ENCODE results near the gene C6orf136. TPM values are rescaled to one million over a fixed set of nuclear protein-coding genes. Genes with fewer than 3 reads are reported as not detected.

C6orf136 gene
- total RNA-seq, 1 donor from 2014 or later: 18.8 TPM

- peak overlapping the region; percentile 84 for H3K27ac Mint-ChIP-seq
- H3K27me3 Mint-ChIP-seq: no peaks in the 10 kb centered on the region
- TF ChIP-seq, protein P1, sequence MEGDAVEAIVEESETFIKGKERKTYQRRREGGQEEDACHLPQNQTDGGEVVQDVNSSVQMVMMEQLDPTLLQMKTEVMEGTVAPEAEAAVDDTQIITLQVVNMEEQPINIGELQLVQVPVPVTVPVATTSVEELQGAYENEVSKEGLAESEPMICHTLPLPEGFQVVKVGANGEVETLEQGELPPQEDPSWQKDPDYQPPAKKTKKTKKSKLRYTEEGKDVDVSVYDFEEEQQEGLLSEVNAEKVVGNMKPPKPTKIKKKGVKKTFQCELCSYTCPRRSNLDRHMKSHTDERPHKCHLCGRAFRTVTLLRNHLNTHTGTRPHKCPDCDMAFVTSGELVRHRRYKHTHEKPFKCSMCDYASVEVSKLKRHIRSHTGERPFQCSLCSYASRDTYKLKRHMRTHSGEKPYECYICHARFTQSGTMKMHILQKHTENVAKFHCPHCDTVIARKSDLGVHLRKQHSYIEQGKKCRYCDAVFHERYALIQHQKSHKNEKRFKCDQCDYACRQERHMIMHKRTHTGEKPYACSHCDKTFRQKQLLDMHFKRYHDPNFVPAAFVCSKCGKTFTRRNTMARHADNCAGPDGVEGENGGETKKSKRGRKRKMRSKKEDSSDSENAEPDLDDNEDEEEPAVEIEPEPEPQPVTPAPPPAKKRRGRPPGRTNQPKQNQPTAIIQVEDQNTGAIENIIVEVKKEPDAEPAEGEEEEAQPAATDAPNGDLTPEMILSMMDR (IDR thresholded peaks at IDR 0.05; ENCODE audit: unreplicated experiment): peak; percentile 31
- H3K4me1 Mint-ChIP-seq (ENCODE audit: low read depth): peaks cover 6% of the 10 kb centered on the region
- H3K4me3 Mint-ChIP-seq (ENCODE audit: low read depth): peak overlapping the region; percentile 89
- DNase-seq (ENCODE audit: low spot score, unreplicated experiment): no peak
- no peaks in the 10 kb centered on the region for H3K9me3 Mint-ChIP-seq (ENCODE audit: low read depth)
- H3K36me3 Mint-ChIP-seq (ENCODE audit: insufficient read depth): peaks cover 9% of the 10 kb centered on the region
Measured at GRCh38 chr6:30670760-30671527, 24.0 kb downstream of the C6orf136 start.

GRCh38 chr6:30672445-30673253, 25.7 kb downstream of the C6orf136 start, which contains the start of gene DHX16:
TSS of gene DHX16 (minus strand) at chr6:30673006. CDS start at chr6:30672841, 165 bp downstream.
- H3K9me3 Mint-ChIP-seq (ENCODE audit: low read depth): no peaks in the 10 kb centered on the region
- TF ChIP-seq, protein P1 (IDR thresholded peaks at IDR 0.05; ENCODE audit: unreplicated experiment): peak; percentile 87
- peak within 1 kb of the TSS; percentile 89 for H3K4me3 Mint-ChIP-seq (ENCODE audit: low read depth)

DNA sequence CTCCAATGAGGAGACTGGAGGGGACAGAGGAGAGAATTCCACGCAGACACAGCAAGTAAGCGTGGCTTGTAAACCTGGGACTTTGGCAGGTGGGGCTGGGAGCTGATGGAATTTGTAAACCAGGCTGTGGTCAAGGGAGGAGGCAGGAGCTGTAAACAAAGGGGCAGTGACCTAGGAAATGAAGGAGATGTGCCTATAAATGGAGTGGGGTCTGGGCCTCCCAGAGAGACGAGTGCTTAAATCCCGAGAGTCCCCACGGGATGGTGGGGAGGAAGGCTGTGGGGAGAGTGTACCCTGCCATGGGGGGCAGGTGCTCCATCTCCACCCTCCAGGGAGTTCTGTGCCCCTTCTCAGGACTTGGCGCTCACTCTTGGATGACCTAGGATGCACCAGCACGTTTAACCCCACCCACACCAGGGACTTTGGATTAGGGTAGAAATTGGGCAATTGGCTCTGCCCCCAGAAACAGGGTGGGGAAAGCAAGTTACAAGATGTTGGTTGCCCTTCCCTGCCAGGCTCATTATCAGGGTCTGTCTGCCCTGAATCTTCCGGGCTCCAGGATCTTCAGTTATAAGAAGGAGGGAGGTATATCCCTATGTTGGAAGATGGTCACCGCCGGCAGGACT, 29.8 kb downstream of the C6orf136 start:
- H3K27me3 Mint-ChIP-seq: no peaks in the 10 kb centered on the region
- H3K27ac Mint-ChIP-seq: no peak overlapping the region
- H3K36me3 Mint-ChIP-seq (ENCODE audit: insufficient read depth): peaks cover 11% of the 10 kb centered on the region
- TF ChIP-seq, protein P1 (IDR thresholded peaks at IDR 0.05; ENCODE audit: unreplicated experiment): no peak
- no peak overlapping the region for H3K4me3 Mint-ChIP-seq (ENCODE audit: low read depth)
- peaks cover 2% of the 10 kb centered on the region for H3K4me1 Mint-ChIP-seq (ENCODE audit: low read depth)
- H3K9me3 Mint-ChIP-seq (ENCODE audit: low read depth): no peaks in the 10 kb centered on the region
- no peak for DNase-seq (ENCODE audit: low spot score, unreplicated experiment)

More at GRCh38 chr6:30672445-30673253, 25.7 kb downstream of the C6orf136 start, which contains the start of gene DHX16:
- Mint-ChIP-seq H3K36me3 (ENCODE audit: insufficient read depth) (peaks cover 15% of the 10 kb centered on the region), H3K27ac (peak within 1 kb of the TSS; percentile 95), H3K27me3 (no peaks in the 10 kb centered on the region), H3K4me1 (ENCODE audit: low read depth) (peaks cover 6% of the 10 kb centered on the region)
- peak; percentile 88 for DNase-seq (ENCODE audit: low spot score, unreplicated experiment)

DNA sequence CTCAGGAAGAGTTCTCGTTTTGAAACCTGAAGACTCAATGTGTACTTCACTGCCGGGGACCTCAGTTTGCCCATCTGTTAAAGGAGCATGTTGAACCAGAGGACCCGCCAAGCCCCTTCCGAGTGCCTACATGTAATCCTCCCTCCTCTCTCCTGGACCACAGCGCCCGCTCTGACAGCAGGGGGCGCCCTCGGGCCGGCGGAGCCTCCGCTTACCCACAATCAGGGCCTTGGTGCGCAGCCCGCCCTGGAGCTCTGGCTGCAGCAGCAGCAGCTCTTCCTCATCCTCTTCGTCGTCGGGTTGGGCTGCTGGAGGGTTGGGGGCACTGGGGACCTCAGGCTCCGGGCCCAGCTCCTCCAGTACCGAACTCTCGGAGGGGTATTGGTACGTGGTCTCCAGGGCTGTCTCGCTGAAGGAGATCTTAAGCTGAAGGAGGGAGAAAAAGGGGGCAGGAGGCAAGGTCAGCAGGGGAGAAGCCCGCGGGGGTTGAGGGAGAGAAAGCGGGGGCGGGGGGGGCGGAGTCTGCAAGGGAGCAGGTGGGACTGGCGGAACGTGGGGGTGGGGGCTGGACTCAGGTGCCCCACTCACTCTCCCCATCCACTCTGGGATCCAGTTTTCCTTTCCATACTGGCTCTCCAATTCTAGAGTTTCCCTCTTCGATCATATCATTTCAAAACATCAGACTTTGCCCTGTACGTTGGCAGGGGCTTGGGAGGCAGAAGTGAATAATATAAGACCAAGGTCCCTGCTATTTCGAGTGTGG, 32.2 kb downstream of the C6orf136 start:
- H3K27me3 Mint-ChIP-seq: no peaks in the 10 kb centered on the region
- TF ChIP-seq, protein P1 (IDR thresholded peaks at IDR 0.05; ENCODE audit: unreplicated experiment): peak; percentile 95
- no peaks in the 10 kb centered on the region for H3K9me3 Mint-ChIP-seq (ENCODE audit: low read depth)
- no peak overlapping the region for H3K27ac Mint-ChIP-seq
- DNase-seq (ENCODE audit: low spot score, unreplicated experiment): peak; percentile 84
- peaks cover 18% of the 10 kb centered on the region for H3K4me1 Mint-ChIP-seq (ENCODE audit: low read depth)
- peaks cover 12% of the 10 kb centered on the region for H3K36me3 Mint-ChIP-seq (ENCODE audit: insufficient read depth)
- H3K4me3 Mint-ChIP-seq (ENCODE audit: low read depth): no peak overlapping the region

Data from progenitor cell of endocrine pancreas (in vitro differentiated cells).